Measurements from ENCODE around the gene NSUN3. TPM values are rescaled to one million over a fixed set of nuclear protein-coding genes. Genes with fewer than 3 reads are reported as not detected.

Gene NSUN3
- 16.5 and 18.3 TPM in 2 replicates for total RNA-seq

GRCh38 chr3:94062513-94063404 is at the start of gene NSUN3, which contains the start of gene DHFR2:
Gene NSUN3, plus strand, starts transcription at chr3:94063061. Its CDS starts 66 bp downstream, at chr3:94063127.
Gene DHFR2, minus strand, starts transcription at chr3:94062916. Its CDS starts 1,405 bp downstream, at chr3:94061511.

GRCh38 chr3:94028093-94028837 is 34.6 kb upstream of the NSUN3 start, which contains the start of gene STX19:
Gene STX19, minus strand, starts transcription at chr3:94028597. Its CDS starts 13,328 bp downstream, at chr3:94015269.

Other genes starting within 250 kb of the NSUN3 start
- 51.7 and 59.1 TPM in 2 replicates for gene PROS1, start 89.2 kb upstream of the NSUN3 start, total RNA-seq
- 13.5 and 18.5 TPM in 2 replicates for gene ARL13B, start 82.9 kb upstream of the NSUN3 start, total RNA-seq
- 0.13 TPM in 1 of 2 replicates, not detected in the other for gene STX19, start 34.5 kb upstream of the NSUN3 start, total RNA-seq
- 7.8 and 8.6 TPM in 2 replicates for gene DHFR2, start 145 bp upstream of the NSUN3 start, total RNA-seq